Muscle of arm (tissue), 12 donors: ENCODE measurements around the gene SLC16A5. TPM values are rescaled to one million over a fixed set of nuclear protein-coding genes. Genes with fewer than 3 reads are reported as not detected.
A peak's percentile ranks its signal among the peaks of the same experiment; 100 is the strongest.
"Not testable (repeated sequence)": the region's sequence is repeated elsewhere in the genome, so short reads cannot be mapped to it uniquely, and the experiment has no call there.

Experiments
- DNase-seq: peaks from one replicate; pipeline ENCODE4 v3.0.0-alpha.2; 2013
- polyA plus RNA-seq, 12 donors: library from polyadenylated mRNA; unstranded; fragments of 120-200 nt; gene quantifications; one replicate each; pipeline ENCODE4 v1.2.1, GENCODE V29; 2013; ENCODE audit not compliant: insufficient read length in 12 of 12

The SLC16A5 gene
- polyA plus RNA-seq, 12 donors = 5.3 to 17.4 (median 8.1) TPM; not detected in 2

DNA sequence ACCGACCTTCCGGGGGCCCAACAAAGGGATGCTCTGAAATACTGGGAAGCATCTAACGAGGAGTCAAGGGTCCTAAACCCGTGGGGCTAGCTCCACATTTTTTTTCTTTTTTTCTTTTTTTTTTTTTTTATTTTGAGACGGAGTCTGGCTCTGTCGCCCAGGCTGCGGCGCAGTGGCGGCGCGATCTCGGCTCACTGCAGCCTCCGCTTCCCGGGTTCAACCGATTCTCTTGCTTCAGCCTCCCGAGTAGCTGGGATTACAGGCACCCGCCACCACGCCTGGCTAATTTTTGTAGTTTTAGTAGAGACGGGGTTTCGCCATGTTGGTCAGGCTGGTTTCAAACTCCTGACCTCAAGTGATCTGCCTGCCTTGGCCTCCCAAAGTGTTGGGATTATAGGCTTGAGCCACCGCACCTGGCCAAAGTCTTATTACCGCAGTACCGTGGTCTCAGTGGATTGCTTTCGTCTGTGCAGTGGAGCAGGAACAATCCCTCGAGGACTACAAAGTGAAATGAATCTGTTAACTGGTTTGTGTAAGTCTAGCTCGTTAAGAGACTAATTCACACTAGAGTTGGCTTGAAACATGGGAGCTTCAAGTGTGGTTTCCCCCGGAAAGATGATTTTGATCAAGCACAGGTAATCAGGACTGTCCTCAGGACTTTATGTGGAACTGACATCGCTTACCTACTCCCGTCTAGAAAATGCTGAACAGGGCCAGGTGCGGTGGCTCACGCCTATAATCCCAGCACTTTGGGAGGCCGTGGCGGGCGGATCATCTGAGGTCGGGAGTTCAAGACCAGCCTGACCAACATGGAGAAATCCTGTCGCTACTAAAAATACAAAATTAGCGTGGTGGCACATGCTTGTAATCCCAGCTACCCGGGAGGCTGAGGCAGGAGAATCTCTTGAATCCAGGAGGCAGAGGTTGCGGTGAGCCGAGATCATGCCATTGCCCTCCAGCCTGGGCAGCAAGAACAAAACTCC, 44.6 kb downstream of the SLC16A5 start:
- not testable (repeated sequence) for DNase-seq

DNA sequence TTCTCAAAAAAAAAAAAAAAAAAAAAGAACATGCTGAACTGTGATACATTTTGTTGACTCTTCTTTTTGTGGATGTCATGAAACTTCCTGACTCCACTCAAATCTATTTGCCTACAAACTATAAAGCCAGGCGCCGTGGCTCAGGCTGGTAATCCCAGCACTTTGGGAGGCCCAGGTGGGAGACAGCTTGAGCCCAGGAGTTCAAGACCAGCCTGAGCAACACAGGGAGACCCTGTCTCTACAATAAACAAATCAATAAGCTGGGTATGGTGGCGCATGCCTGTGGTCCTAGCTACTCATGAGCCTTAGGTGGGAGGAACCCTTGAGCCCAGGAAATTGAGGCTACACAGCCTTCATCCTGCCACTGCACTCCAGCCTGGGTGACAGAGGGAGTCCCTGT, 45.2 kb downstream of the SLC16A5 start:
- DNase-seq = no peak

DNA sequence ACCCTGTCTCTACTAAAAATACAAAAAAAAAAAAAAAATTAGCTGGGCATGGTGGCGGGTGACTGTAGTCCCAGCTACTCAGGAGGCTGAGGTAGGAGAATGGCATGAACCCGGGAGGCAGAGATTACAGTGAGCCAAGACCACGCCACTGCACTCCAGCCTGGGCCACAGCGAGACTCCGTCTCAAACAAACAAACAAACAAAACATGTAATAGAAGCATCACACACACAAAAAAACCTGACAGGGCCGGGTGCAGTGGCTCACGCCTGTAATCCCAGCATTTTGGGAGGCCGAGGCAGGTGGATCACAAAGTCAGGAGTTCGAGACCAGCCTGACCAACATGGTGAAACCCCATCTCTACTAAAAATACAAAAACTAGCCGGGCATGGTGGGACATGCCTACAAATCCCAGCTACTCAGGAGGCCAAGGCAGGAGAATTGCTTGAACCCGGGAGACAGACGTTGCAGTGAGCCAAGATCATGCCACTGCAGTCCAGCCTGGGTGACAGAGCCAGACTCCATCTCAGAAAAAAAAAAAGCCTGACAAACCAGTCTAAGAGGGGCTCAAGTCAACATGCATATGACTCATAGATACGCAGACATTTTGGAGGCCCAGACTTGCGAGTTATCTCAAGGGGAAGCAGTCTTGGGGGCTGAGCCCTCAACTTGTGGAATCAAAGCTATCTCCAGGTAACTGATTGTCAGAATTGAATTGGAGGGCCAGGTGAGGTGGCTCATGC, 46.0 kb downstream of the SLC16A5 start:
- not testable (repeated sequence) for DNase-seq

DNA sequence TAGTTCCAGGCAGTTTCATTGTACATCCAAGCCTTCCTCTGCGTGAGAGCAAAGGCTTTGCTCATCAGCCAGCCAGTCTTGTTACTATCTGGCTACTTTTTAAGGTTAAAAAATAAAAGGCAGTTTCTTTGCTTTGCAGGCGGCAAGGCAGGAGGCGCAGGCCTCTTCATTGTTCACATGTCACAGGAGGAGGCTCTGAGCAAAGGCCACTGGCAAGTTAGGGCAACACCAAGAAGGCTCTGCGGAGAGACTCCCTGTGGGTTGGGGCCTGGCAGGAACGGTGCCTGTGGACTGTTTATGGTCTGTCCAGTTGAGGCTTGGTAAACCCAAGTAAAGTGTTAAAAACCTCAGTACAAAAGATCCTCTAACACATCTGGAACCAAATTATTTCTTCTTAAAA, 47.7 kb downstream of the SLC16A5 start:
- DNase-seq = no peak

DNA sequence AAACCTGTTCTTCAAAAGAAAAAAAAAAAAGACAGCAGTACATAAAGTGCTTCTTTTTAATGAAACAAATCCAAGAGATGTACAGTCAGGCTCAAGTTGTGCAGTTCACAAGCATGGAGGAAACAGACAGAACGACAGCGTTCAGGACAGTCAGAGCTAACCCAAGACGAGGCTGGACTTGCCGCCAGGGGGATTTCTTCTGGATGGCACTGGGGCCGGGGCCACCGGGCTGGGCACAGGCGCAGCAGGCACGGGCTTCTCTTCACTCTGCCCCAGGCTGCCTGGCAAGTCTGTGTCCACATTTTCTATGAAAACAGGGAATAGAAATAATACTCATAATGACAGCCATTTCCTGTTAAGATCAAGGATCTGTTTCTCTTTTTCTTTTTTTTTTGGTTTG, 48.2 kb downstream of the SLC16A5 start:
- no peak for DNase-seq

DNA sequence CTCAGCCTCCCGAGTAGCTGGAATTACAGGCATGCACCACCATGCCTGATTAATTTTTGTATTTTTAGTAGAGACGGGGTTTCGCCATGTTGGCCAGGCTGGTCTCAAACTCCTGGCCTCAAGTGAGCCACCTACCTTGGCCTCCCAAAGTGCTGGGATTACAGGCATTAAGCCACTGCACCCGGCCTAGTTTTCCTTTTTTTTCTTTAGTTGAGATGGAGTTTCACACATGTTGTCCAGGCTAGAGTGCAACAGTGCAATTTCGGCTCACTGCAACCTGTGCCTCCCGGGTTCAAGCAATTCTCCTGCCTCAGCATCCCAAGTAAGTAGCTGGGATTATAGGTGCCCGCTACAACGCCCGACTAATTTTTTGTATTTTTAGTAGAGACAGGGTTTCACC, 50.0 kb downstream of the SLC16A5 start:
- not testable (repeated sequence) for DNase-seq

DNA sequence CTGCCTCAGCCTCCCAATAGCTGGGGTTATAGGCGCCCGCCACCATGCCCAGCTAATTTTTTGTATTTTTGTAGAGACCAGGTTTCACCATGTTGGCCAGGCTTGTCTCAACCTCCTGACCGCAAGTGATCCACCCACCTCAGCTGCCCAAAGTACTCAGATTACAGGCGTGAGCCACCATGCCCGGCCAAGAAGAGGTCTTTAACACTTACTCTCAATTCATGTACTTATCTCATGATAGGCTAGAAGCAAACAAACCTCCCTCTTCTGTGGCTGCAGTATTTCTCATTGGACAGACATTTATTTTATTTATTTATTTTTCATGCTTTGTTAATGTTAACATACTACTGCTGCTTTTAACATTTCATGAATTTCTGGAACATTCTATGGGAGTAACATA, 50.8 kb downstream of the SLC16A5 start:
- DNase-seq = no peak

DNA sequence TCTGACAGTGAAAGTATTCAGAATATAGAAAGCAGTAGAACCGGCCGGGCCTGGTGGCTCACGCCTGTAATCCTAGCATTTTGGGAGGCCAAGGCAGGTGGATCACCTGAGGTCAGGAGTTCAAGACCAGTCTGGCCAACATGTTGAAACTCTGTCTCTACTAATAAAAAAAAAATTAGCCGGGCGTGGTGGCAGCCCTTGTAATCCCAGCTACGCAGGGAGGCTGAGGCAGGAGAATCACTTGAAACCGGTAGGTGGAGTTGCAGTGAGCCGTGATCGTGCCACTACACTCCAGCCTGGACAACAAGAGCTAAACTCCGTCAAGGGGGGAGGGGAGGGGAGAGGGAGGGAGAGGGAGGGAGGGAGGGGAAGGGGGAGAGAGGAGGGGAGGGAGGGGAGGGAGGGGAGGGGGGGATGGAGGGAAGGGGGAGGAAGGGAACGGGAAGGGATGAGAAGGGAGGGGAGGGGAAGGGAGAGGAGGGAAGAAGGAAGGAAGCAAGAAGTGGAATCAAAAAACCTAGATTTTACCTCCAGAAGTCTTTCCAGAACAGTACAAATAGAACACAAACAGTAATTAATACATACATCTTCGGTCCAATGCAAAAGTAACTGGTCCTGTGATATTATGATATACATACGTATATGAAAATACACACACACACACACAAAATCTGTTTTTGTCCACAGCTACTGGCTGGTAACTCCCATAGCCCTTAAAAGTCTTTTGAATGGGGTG, 54.6 kb downstream of the SLC16A5 start:
- no peak for DNase-seq

DNA sequence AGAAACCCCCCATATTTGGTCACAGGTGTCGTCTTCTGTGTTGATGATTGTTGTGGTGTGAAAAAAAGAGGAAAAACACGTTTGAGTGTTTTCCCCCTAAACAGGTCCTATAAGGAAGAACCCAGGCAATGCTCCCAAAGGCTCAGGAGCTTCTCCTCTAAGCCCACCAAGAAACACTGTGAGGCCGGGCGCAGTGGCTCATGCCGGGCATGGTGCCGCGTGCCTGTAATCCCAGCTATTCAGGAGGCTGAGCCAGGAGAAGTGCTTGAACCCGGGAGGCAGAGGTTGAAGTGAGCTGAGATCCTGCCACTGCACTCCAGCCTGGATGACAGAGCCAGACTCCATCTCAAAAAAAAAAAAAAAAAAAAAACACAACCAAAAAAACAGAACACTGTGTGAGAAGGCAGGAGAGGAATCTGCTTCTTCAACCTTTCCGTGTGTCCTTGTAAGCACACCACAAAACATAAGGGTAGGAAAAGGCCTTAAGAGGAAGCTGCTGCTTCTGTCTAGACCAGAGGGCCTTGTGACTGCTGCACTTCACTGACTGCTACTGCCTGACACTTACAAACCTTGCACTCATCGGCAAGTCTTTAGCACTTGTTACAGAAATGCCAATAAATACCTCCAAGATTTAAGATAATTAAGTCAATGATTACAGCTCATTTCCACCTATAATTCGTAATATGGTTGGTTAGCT, 57.2 kb downstream of the SLC16A5 start:
- DNase-seq = no peak

DNA sequence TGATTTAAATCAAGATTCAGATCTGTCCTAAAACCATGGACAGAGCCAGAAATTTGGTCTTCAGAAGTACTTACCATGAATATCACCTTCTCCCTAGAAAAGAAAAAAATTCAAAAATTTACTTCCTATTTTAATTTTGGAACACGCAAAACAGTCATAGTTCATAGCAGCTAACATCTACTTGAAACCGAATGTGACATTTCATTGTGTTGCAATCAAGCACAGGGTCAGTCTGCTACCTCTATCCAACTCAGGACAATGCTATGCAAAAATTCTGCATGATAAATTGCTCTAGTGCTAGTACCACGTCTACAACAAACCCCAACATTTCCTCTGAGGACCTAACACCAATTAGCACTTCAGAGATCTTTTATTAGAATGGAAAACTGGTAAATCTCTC, 58.8 kb downstream of the SLC16A5 start:
- DNase-seq = no peak

DNA sequence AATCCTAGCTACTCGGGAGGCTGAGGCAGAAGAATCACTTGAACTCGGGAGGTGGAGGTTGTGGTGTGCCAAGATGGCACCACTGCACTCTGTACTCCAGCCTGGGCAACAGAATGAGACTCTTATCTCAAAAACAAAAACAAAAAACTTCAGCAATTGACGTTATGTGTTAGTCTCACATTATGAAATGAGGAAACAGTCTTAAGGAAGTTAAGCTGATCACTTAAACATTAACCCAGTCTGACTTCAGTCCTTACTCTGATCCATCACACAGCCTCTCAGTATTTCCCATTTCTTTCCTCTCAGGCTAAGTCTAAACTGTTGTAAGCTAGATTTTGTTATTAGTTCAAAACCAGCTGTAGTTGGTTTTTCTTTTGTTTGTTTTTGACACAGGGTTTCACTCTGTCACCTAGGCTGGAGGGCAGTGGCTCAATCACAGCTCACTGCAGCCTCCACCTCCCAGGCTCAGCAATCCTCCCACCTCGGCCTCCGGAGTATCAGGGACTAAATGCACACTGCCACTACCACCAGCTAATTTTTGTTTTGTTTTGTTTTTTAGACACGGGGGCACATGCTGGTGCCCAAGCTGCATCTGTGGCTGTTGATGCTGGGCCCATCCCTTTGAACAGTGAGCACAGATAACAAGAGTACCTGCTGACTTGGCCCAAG, 60.3 kb downstream of the SLC16A5 start:
- no peak for DNase-seq

DNA sequence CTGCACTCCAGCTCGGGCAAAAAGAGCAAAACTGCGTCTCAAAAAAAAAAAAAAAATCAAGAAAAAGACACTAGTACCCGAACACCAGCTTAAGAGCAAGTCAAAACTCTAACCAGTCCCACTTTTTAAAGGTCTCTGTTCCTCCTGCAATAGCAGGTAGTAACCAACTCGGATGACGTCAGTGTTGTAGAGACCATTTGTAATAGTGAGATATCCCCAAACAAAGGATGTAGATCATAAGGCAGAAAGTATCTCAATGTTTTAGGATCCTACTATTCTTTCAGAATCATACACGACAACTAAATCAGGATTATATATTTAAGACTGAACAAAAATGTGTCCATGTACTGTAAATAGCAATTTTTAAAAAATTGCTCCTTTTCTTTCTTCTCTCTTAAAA, 64.2 kb downstream of the SLC16A5 start:
- no peak for DNase-seq

DNA sequence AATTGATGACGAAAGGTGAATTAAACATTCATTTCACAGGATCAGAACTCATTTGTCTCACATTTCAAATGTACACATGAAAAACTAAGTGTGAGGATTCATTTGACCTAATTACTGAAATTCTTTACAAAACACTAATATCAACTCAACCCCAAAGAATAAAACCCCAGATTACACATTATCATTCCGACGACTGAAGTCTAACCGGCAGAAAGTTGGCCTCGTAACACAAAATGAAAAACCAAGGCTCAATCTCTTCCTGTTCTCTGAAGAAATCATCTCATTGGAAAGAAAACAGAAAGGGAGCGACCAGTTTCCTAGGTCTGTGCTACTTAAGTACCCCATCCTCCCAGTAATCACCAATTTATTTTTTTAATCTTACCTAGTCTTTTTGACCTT, 64.8 kb downstream of the SLC16A5 start:
- DNase-seq = no peak

DNA sequence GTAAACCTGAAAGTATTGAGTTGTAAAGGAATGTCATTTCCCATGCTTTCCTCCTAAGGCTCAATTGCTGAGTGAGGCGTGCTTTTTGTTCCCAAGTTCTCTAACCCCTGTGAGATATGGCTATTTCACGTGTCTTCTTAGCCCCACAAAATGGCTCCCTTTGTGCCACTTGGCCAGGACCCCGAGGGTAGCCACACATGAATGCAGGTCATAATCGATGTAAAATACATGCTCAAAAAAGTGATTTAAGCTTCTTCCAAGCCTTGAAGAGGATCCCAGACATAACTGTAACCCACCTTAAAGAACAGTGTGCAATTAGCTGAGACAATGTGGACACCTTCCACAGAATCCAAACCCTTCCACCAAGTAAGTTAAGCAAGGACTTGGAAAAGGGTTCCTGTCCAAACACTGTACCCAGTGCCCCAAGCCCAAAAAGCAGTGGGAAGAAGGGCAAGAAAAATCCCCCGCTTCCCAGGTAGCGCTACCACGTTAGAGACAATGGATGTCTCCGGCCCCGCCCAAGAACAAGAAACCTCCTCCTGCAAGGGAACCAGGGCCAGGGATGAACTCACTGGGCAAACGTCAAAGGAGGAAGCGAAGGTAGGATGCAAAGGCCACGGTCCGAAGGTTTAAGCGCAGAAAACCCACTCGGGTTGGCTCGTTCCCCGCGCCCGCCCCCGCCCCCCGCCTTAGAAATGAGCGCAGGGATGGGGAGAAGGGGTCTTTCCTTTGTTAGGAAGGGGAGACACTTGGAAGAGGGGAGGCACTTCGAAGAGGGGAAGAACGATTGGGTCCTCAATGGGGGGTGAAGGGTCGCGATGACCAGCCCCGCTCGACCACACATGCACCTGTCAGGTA, 65.4 kb downstream of the SLC16A5 start:
- DNase-seq = peak; percentile 25

DNA sequence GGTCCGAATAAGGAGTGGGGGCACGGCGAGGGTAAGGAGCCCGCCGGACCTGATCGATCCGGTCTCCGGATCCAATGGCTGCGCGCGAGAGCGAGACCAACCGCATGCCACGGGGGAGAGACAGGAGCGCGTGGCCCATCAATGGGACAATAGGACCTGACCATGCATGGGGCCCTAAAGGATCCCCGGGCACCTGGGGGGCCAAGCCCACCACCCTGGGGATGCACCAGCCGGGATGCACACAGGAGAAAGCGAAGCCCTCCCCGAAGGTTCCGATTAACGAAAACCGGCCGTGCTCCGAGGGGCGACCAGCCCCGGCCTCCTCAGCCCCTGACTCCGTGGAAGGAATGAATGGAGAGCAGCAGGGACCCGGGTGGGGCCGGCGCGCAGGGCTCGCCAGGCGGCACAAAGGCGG, 66.0 kb downstream of the SLC16A5 start:
- DNase-seq = peak; percentile 21

DNA sequence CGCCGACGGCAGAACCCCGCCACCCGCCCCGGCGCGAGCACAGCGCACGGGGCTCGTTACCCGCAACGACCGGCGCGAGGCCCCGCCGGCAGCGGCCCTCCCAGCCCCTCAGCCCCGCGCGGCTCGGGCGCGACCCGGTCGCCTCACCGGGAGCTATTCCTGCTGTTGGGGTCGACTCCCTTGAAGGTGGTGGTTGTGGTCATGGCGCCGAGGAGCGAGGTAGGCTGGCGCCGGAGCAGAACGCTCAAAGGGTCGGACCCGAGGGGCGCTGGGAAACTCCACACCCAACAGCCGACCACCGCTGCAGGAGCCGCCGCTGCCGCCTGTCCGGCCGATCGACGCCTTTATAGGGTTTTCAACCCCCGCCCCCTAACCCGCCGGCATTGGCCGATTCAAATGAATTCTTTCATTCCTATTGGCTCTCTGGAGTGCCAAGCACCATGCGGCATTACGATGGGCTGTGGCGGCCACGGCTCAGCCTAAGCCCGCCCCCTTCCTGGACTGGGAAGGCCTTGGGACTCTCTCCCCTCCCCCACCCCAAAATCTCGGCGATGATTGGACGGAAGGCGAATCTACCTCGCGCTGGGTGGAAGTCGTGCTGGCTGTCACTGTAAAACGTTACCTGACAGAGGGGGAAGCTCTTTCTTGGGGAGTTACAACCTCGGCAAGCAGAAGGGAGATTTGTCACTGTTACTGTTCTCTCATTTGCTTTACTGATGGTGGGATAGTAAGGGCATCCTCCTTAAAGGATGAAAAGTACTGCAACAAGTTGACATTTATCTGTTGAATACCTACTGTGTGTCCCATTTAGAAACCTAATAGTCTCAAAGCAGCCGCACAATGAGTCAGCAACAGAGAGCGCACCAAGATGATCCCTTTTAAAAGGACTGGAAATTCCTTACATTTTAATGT, 66.7 kb downstream of the SLC16A5 start, which contains the start of gene JPT1:
TSS of gene JPT1 (minus strand) at position 318 of the 912 bp plus-strand sequence. CDS start at position 203, 115 bp downstream.
- DNase-seq = peak; percentile 98

DNA sequence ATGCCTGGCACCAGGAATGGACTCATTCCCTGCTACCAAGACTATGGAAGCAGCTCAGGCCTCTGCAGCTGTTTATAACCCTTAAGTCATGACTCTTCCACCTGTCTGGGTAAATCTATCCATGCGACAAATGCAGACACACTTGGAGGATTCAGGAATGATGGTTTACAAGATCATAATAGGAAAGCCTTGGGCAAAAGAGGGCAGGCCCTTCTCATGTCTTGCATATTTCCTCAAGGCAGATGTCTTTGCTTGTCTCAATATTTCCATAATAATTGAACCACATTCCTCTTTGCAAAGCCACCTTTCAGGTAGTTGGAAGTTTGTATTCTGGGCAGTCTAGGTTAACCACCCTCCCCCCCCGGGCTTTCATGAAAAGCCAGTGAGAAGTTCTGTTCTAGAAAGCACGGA, 67.4 kb downstream of the SLC16A5 start:
- peak; percentile 18 for DNase-seq
